ENCODE measurements around the gene KRT17.

DNA sequence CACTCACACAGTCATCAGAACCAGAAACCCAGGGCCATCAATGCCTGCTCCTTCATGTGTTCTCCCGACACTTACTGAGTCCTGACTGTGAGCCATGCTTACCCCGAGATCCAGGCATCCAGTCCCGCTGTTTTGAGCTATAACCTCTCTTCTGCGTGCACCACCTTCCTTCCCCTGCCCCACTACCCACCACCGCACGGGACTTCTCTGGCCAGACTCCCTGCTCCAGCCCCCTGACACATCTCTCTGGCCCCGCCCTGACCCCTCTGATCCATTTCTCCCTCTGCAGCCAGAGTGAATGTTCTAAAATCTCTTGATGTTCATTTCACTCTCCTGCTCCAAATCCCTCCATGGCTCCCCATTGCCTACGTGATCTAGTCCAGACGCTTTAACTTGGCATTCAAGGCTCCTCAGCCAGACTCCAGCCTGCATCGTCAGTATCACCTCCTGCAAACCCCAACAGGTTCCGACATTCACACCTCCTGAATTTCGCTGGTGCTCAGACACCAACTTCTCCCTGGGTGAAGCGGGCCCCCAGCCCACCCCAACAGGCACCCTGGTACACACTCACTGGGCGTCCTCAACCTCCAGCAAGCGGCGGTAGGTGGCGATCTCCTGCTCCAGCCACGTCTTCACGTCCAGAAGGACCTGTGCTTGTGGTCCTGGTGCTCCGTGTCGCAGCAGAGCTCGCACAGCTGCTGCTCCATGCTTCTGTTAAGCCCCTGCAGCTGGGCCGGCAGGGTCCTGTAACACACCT, 3.1 kb upstream of the KRT17 start:
- TF ChIP-seq, protein P1, sequence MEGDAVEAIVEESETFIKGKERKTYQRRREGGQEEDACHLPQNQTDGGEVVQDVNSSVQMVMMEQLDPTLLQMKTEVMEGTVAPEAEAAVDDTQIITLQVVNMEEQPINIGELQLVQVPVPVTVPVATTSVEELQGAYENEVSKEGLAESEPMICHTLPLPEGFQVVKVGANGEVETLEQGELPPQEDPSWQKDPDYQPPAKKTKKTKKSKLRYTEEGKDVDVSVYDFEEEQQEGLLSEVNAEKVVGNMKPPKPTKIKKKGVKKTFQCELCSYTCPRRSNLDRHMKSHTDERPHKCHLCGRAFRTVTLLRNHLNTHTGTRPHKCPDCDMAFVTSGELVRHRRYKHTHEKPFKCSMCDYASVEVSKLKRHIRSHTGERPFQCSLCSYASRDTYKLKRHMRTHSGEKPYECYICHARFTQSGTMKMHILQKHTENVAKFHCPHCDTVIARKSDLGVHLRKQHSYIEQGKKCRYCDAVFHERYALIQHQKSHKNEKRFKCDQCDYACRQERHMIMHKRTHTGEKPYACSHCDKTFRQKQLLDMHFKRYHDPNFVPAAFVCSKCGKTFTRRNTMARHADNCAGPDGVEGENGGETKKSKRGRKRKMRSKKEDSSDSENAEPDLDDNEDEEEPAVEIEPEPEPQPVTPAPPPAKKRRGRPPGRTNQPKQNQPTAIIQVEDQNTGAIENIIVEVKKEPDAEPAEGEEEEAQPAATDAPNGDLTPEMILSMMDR (IDR thresholded peaks at IDR 0.05): no peak
- no peak for TF ChIP-seq POLR2A (IDR thresholded peaks at IDR 0.05)
